Lower leg skin (tissue), 4 donors: ENCODE results near the gene HDLBP. TPM values are rescaled to one million over a fixed set of nuclear protein-coding genes. Genes with fewer than 3 reads are reported as not detected.

Source experiments
- DNase-seq, 2 donors: peaks; one replicate each; pipeline ENCODE4 v3.0.0-alpha.2; 2019; ENCODE audit warnings: low spot score in 2 of 2
- H3K4me3 ChIP-seq: fragments of 200-600 bp; sonication (generic); 2 replicates; pipeline ENCODE4 v1.5.1; 2017; ENCODE audit warnings: mild to moderate bottlenecking, low read depth; ENCODE audit not compliant: poor library complexity, severe bottlenecking
- CTCF ChIP-seq, 3 donors: fragments of 450-650 bp; IDR thresholded peaks; one replicate each; pipeline ENCODE4 v1.5.1; 2016; ENCODE audit warnings: antibody characterized with exemption in 3 of 3, mild to moderate bottlenecking in 3 of 3, moderate library complexity in 2 of 3
- POLR2A ChIP-seq, 2 donors: fragments of 450-650 bp; IDR thresholded peaks; one replicate each; pipeline ENCODE4 v1.6.1; 2016 to 2017; ENCODE audit warnings: antibody characterized with exemption in 2 of 2, mild to moderate bottlenecking in 1 of 2, moderate library complexity in 1 of 2
- WGBS, 2 donors: methylation state at CpG; one replicate each; pipeline ENCODE4 v1.1.5; 2018; 5-methylcytosine and 5-hydroxymethylcytosine counted together
- intact Hi-C: fragments of 100-400 bp; cut with DNase I; formaldehyde crosslinking; loops from one replicate; pipeline ENCODE4 v1.15.0; 2023; ENCODE audit warnings: low total_unique reads
- total RNA-seq, 4 donors: library from RNA; depleted of rRNA; stranded (reverse); fragments of >200 nt; gene quantifications; one replicate each; pipeline ENCODE4 v1.1.0, GENCODE V29; 2016

The HDLBP gene
- total RNA-seq, 4 donors from 2014 or later = 241 to 393 (median 294) TPM

GRCh38 chr2:241226723-241227572 is 88.5 kb downstream of the HDLBP start:
- no peak for DNase-seq
- TF ChIP-seq CTCF (IDR thresholded peaks at IDR 0.05) (no peak), POLR2A (IDR thresholded peaks at IDR 0.05) (no peak)
- H3K4me3 ChIP-seq = no peak overlapping the region
- 75 to 79% methylated on average over 19 of the region's 19 CpGs for WGBS, 2 donors
- intact Hi-C loops = no loop called here

- TF ChIP-seq CTCF (IDR thresholded peaks at IDR 0.05) (no peak), POLR2A (IDR thresholded peaks at IDR 0.05) (no peak)
- DNase-seq = no peak
- H3K4me3 ChIP-seq = no peak overlapping the region
- 93 to 96% methylated on average over 16 of the region's 16 CpGs for WGBS, 2 donors
- intact Hi-C loops = no loop called here
These were observed 89.5 kb downstream of the HDLBP start for GRCh38 chr2:241225983-241226382.

- DNase-seq = no peak
- 89% methylated on average over 16 of the region's 16 CpGs for WGBS, 2 donors
- no peak overlapping the region for H3K4me3 ChIP-seq
- no peak for TF ChIP-seq POLR2A (IDR thresholded peaks at IDR 0.05)
- no peak for TF ChIP-seq CTCF (IDR thresholded peaks at IDR 0.05)
- intact Hi-C loops = no loop called here
These were observed 89.9 kb downstream of the HDLBP start for GRCh38 chr2:241225545-241225944.

GRCh38 chr2:241224851-241225438 is 90.5 kb downstream of the HDLBP start:
- TF ChIP-seq POLR2A (IDR thresholded peaks at IDR 0.05) = no peak
- TF ChIP-seq CTCF (IDR thresholded peaks at IDR 0.05) = no peak

GRCh38 chr2:241224018-241224850 is 91.2 kb downstream of the HDLBP start:
- TF ChIP-seq POLR2A (IDR thresholded peaks at IDR 0.05) = no peak
- TF ChIP-seq CTCF (IDR thresholded peaks at IDR 0.05) = no peak
- intact Hi-C loops = no loop called here
- 32 to 38% methylated on average over 26 of the region's 26 CpGs for WGBS, 2 donors
- H3K4me3 ChIP-seq = no peak overlapping the region
- DNase-seq = no peak

More at GRCh38 chr2:241224851-241225438, 90.5 kb downstream of the HDLBP start:
- no peak for DNase-seq
- H3K4me3 ChIP-seq = no peak overlapping the region
- 83 to 91% methylated on average over 8 of the region's 8 CpGs for WGBS, 2 donors
- intact Hi-C loops = no loop called here
